GM20000 (cell line): ENCODE data around the gene PSMC3.

ENCODE experiments used
- DNase-seq: peaks from one replicate; pipeline ENCODE4 v3.0.0; 2012; ENCODE audit warnings: low spot score
- CTCF ChIP-seq: IDR thresholded peaks from 2 replicates; pipeline ENCODE4 v1.5.1; 2012; ENCODE audit warnings: mild to moderate bottlenecking, control low read depth; ENCODE audit errors: extremely low read depth, missing control alignments

Gene PSMC3

DNA sequence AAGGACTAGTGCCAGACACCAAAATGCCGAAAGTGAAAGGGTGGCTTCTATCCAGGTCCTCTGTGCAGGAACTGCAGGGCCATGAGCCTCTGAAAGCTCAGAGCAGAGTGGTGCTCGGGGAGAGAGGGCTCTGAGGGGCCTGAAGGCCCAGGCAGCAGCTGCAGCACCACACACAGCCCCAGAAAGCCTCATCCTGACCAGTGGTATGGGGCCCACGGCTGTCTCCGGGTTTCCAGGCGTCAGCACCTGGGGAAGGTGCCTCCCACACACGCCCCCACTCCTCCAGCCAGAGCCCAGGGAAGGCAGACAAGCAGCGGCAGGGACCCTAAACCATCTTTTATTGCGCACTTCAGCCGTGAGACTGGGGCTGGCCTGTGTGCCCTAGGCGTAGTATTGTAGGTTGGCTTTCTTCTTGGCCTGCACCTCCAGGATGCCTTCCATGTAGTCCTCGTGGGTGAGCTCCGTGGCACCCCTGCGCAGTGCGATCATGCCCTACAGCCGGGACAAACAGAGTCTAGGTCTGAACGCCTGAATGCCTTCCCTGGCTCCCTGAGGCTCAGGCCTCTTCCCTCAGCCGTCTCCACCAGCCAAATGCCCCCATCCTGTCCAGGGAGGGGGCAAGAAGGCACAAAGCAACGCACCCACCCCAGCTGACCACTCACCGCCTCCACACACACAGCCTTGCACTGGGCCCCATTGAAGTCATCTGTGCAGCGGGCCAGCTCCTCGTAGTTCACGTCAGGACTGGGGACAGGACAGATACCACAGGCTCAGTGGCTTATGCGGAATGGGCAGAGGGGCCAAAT is 7.6 kb downstream of the PSMC3 start:
- TF ChIP-seq CTCF: no peak
- DNase-seq: no peak

DNA sequence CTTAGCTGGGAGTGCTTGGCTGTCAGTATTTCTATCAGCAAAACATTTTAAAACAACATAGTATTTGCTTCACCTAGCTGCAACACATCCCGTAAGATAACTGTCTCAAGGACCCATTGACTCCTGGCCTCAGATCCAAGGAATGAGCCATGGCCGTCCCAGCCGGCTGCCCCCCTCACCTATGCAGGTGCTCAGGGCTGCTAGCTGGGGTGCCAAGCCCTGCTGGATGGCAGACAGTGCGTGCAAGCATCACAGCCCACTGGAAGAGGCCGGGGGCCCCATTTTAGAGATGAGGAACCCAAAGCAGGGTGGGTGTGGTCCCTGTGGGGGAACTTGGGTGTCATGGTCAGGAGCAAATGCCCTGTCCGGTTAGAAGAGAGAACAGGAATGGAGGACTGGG is 8.5 kb downstream of the PSMC3 start:
- DNase-seq: no peak
- TF ChIP-seq CTCF: no peak

GRCh38 chr11:47415949-47416472 is 10.2 kb downstream of the PSMC3 start:
- no peak for TF ChIP-seq CTCF
- DNase-seq: no peak

- TF ChIP-seq CTCF: no peak
- no peak for DNase-seq
Observed at GRCh38 chr11:47415091-47415854, 11.0 kb downstream of the PSMC3 start.

DNA sequence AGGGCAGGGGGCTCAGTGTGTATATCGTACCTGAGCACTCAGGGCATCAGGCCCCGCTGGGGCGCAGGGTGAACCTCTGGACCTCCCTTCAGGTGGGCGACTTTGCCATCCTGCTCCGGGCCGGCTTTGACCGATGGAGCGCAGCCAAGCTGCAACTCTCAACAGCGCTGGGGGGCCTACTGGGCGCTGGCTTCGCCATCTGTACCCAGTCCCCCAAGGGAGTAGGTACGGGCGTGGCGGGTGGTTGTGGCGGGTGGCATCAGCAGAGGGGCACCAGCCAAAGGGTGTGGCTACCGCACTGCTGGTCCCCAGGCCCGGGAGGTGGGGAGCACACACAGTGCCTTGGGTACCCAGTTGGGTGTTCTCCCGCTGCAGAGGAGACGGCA is 11.6 kb downstream of the PSMC3 start:
- no peak for TF ChIP-seq CTCF
- DNase-seq: no peak

- no peak for DNase-seq
- no peak for TF ChIP-seq CTCF
Observed at GRCh38 chr11:47413908-47414684, 12.1 kb downstream of the PSMC3 start.
